GM18520 (cell line): ENCODE data around the gene IZUMO1.
"Not testable (repeated sequence)": the region's sequence is repeated elsewhere in the genome, so short reads cannot be mapped to it uniquely, and the experiment has no call there.

ENCODE experiments used
- ATAC-seq: cut with Tn5 transposase; IDR thresholded peaks from one replicate; pipeline ENCODE4 v1.9.1; 2021; ENCODE audit not compliant: unreplicated experiment

Gene IZUMO1

GRCh38 chr19:48746738-48747575 is at the start of gene IZUMO1:
Gene IZUMO1 (minus strand): TSS chr19:48746909. CDS start chr19:48745859, 1,050 bp downstream.
- ATAC-seq = no peak

GRCh38 chr19:48795685-48796070 is 49.0 kb upstream of the IZUMO1 start:
- no peak for ATAC-seq

- ATAC-seq = peak; percentile 75
These were observed 48.5 kb upstream of the IZUMO1 start for GRCh38 chr19:48795055-48795684.

- no peak for ATAC-seq
These were observed 47.6 kb upstream of the IZUMO1 start for GRCh38 chr19:48794291-48794690.

- ATAC-seq = no peak
These were observed 46.6 kb upstream of the IZUMO1 start for GRCh38 chr19:48793271-48793670.

- not testable (repeated sequence) for ATAC-seq
These were observed 40.6 kb upstream of the IZUMO1 start for GRCh38 chr19:48787331-48787730.

- not testable (repeated sequence) for ATAC-seq
These were observed 39.7 kb upstream of the IZUMO1 start for GRCh38 chr19:48786422-48786821.

- no peak for ATAC-seq
These were observed 37.8 kb upstream of the IZUMO1 start for GRCh38 chr19:48784527-48784926.

- no peak for ATAC-seq
These were observed 34.1 kb upstream of the IZUMO1 start for GRCh38 chr19:48780631-48781391.

GRCh38 chr19:48779636-48780035 is 32.9 kb upstream of the IZUMO1 start:
- ATAC-seq = no peak

- no peak for ATAC-seq
These were observed 31.0 kb upstream of the IZUMO1 start for GRCh38 chr19:48777720-48778119.

- no peak for ATAC-seq
These were observed 30.4 kb upstream of the IZUMO1 start for GRCh38 chr19:48777139-48777538.

- no peak for ATAC-seq
These were observed 25.8 kb upstream of the IZUMO1 start for GRCh38 chr19:48772503-48772953.

- no peak for ATAC-seq
These were observed 24.2 kb upstream of the IZUMO1 start for GRCh38 chr19:48770734-48771472.

GRCh38 chr19:48770266-48770665 is 23.6 kb upstream of the IZUMO1 start:
- ATAC-seq = no peak

- no peak for ATAC-seq
These were observed 22.4 kb upstream of the IZUMO1 start for GRCh38 chr19:48768994-48769713.

- ATAC-seq = not testable (repeated sequence)
These were observed 21.6 kb upstream of the IZUMO1 start for GRCh38 chr19:48768171-48768753.

- not testable (repeated sequence) for ATAC-seq
These were observed 19.1 kb upstream of the IZUMO1 start for GRCh38 chr19:48765816-48766215.

- ATAC-seq = no peak
These were observed 13.9 kb upstream of the IZUMO1 start for GRCh38 chr19:48760504-48761205.
